GM10266 (cell line): ENCODE data around the gene STIMATE.

Experiments used
- DNase-seq: peaks from one replicate; pipeline ENCODE4 v3.0.0; 2012; ENCODE audit errors: extremely low spot score
- CTCF ChIP-seq: IDR thresholded peaks from 2 replicates; pipeline ENCODE4 v1.5.1; 2012; ENCODE audit warnings: mild to moderate bottlenecking, low read depth; ENCODE audit not compliant: control insufficient read depth, insufficient read depth; ENCODE audit errors: missing control alignments

STIMATE gene

GRCh38 chr3:52822363-52822762 lies 75.0 kb downstream of the STIMATE start:
- no peak for DNase-seq
- TF ChIP-seq CTCF: no peak

GRCh38 chr3:52820736-52821135 lies 76.6 kb downstream of the STIMATE start:
- DNase-seq: peak; percentile 47

GRCh38 chr3:52819936-52820335 lies 77.4 kb downstream of the STIMATE start:
- no peak for DNase-seq
- no peak for TF ChIP-seq CTCF

More at GRCh38 chr3:52820736-52821135, 76.6 kb downstream of the STIMATE start:
- peak; percentile 65 for TF ChIP-seq CTCF

GRCh38 chr3:52817860-52818259 lies 79.5 kb downstream of the STIMATE start:
- TF ChIP-seq CTCF: no peak
- DNase-seq: no peak

- no peak for DNase-seq
- no peak for TF ChIP-seq CTCF
Measured at GRCh38 chr3:52817221-52817620, 80.1 kb downstream of the STIMATE start.

- DNase-seq: no peak
- no peak for TF ChIP-seq CTCF
Measured at GRCh38 chr3:52816654-52817053, 80.7 kb downstream of the STIMATE start.

- no peak for DNase-seq
- no peak for TF ChIP-seq CTCF
Measured at GRCh38 chr3:52816199-52816598, 81.1 kb downstream of the STIMATE start.

GRCh38 chr3:52813810-52814209 lies 83.5 kb downstream of the STIMATE start:
- no peak for TF ChIP-seq CTCF
- no peak for DNase-seq
